SW 1271 (cell line): Measurements from ENCODE around the gene PARP12.

Experiments
- DNase-seq, 2 experiments: peaks; one replicate each; lab custom pipeline; 2025; lab: John Stamatoyannopoulos, UW

The PARP12 gene

DNA sequence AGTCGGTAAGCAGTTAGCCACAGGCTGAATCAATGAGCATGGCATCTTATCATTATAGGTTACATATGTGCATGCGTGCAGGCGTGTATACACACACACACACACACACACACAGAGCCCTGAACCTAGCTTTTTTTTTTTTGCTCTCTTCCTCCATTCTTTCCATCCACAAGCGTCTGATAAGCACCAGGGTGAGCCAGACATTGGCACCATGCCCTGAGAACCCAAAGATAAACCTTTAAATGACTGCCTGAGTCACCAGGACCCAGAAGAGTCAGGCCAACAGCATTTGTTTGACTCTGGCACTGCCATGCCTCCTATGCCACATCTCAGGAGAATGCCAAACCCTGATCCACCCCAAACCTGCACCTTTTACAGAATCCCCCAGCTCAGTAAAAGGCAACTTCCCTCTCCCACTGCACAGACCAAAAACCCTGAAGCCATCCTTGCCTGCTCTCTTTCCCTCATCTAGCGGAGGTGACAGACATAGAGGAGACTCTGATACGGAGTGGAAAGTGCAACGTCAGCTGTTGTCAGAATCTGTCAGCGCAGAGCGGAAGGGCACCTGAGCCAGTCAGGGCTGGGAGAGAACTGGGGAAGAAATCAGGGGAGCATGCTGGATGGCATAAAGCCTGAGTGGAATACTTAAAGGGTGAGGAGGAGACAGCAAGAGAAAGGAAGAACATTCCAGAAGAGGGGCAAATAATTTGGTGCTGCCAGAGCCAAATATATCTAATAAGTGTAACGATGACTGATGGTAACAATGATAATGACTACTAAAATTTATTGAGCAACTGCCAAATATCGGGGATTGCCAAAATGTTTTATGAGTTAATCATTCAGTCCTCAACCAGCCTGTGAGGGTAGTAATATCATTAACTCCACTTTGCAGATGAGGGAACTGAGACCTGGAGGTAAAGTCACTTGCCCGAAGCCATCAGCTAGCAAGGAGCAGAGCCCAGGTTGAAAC lies 3.2 kb downstream of the PARP12 start:
- DNase-seq = peak; percentile 36 to 59

- DNase-seq = no peak
Measured at GRCh38 chr7:140058517-140058916, 4.2 kb downstream of the PARP12 start.

DNA sequence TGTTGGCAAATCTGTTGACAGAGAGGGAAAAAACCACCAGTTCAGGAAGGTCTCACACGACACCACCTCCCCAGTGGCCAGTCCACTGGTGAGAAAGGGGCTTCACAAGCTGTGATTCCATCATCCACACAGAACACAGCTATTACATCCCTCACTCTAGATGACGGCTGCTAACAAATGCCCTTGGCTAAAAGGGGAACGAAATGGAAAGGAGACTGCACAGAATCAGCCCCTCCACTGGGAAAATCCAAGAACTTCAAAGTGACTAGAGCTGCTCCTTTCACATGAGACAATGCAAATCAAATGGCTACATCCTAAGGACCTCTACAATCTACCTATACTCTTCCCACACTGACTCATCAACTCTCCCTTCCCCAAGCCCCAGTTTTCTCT lies 5.6 kb downstream of the PARP12 start:
- DNase-seq = no peak

GRCh38 chr7:140056431-140057142 lies 6.2 kb downstream of the PARP12 start:
- no peak for DNase-seq

- DNase-seq = no peak
Measured at GRCh38 chr7:140055833-140056232, 6.9 kb downstream of the PARP12 start.

DNA sequence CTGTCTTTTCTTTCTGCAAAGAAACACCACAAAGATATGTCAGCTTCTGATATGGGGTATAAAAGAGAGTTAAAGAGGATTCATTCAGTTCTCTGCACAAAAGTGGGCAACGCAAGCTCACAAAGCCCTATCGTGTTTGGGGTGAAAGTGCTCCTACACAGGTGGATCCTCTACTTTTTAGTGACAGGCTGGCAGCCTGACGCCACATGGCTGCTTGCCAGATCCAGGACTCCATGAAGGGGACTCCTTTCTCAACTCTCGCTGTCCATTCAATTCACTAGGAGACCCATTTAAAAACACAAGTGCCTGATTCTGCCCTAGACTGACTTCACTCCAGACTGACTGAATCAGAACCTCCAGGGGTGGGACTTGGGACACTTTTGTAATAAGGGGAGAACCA lies 8.0 kb downstream of the PARP12 start:
- no peak for DNase-seq

GRCh38 chr7:140053812-140054539 lies 8.8 kb downstream of the PARP12 start:
- DNase-seq = no peak

- no peak for DNase-seq
Measured at GRCh38 chr7:140051820-140052219, 10.9 kb downstream of the PARP12 start.

DNA sequence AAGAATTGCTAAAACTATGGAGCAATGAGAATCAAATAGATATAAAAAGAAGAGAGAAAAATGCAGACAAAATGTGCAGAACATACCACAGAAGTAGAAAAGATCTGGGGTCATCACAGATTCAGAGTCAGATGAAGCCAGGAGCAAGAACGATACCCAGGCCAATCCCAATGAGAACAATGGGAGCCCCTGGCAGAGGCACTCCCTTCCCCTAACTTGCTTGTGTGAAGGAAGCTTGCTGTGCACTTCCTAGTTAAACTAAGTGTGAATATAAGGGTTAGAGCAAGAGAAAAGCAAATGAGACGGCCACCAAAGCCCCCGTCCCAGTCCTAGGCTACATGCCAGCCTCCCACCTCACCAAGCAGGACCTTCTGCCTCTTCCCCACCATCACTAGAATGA lies 12.7 kb downstream of the PARP12 start:
- DNase-seq = no peak

- DNase-seq = no peak
Measured at GRCh38 chr7:140049339-140050024, 13.3 kb downstream of the PARP12 start.

- DNase-seq = no peak
Measured at GRCh38 chr7:140048989-140049338, 13.8 kb downstream of the PARP12 start.

DNA sequence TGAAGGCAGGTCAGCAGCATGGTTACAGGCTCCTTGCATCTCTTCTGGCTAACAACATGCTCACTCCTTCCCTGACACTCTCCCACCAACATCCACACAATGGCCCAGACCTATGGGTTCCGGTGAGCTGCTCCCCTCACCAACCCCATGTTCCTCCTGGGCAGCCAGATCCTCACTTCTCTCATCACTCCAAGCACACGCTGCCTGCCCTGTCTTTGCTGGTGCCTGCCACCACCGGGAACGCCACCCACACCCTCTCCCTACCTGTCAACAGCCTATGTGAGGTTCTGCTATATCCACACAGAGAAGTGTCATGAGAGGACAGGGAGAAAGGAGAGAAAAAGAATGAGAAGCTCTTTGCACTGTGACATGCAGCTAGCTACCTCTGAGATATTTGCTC lies 14.6 kb downstream of the PARP12 start:
- DNase-seq = no peak

DNA sequence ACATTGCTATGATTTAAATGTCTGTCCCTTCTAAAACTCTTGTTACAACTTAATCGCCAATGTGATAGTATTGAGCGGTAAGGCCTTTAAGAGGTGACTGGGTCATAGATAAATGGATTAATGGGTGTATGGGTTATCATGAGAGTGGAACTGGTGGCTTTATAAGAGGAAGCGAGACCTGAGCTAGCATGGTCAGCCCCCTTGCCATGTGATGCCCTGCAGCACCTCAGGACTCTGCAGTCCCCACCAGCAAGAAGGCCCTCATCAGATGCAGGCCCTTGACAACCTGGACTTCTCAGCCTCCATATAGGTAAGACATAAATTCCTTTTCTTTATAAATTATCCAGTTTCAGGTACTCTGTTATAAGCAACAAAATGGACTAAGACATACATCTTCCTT lies 15.6 kb downstream of the PARP12 start:
- no peak for DNase-seq

- no peak for DNase-seq
Measured at GRCh38 chr7:140045697-140046096, 17.1 kb downstream of the PARP12 start.

DNA sequence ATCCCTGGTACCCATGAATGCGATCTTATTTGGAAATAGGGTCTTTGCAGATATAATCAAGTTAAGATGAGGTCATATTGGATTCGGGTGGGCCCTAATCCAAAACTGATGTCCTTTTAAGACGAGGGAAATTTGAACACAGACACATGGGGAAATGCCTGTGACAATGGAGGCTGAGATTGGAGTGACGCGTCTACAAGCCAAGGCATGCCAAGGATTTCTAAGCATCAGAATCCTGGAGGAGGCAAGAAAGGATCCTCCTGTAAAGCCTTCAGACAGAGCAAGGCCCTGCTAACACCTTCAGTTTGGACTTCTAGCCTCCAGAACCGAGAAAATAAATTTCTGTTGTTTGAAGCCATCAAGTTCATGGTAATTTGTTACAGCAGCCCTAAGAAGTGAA lies 18.5 kb downstream of the PARP12 start:
- DNase-seq = no peak

GRCh38 chr7:140042386-140042670 lies 20.4 kb downstream of the PARP12 start:
- no peak for DNase-seq

DNA sequence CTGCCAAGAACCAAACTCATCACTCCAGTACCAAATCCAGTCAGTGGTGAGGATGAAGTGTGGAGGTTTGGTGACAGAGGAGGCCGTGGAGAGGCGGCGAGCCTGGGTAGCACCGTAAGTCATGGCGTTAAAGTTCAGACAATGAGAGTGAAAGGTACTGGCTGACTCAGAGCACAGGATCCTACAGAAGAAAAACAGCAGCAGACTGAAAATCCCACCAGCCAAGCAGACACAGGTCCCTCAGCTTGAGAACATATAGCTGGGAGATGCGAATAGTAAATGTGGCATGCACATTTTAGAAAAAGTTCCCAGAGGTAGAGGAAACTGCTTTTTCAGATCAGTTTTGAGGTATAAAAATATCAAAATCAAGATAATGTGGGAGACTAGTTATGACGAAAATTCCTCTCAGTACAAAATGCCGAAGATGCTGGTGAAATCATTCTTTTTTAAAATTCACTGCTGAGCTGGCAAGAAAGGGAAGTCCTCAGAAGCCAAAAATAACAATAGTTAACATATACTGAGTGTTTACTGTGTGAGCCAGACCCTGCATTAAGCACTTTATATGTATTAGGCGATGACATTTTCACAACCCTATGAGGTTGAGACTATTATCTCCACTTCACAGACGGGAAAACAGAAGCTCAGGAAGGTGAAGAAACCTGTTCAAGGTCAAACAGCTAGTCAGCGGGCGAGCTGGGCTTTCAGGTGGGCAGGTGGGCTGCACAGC lies 20.9 kb downstream of the PARP12 start:
- DNase-seq = no peak

DNA sequence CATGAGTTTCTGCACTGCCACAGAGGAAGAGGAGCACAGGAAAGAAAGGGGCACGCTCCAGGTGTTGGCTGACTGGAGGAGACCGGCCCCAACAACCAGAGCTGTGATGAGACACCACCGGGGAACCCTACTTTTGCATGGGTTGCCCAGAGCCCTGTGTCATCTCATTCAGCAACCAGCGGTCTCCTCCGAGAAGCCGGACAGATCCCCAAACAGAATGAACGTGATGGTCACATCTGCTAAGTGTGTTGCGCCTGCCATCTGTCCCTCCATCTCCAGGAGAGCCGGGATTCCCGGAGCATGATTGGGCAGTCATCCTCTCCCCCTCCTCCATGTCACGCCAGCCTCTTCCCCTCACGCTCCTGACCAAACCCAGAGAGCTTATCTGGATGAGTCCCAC lies 22.9 kb downstream of the PARP12 start:
- no peak for DNase-seq

DNA sequence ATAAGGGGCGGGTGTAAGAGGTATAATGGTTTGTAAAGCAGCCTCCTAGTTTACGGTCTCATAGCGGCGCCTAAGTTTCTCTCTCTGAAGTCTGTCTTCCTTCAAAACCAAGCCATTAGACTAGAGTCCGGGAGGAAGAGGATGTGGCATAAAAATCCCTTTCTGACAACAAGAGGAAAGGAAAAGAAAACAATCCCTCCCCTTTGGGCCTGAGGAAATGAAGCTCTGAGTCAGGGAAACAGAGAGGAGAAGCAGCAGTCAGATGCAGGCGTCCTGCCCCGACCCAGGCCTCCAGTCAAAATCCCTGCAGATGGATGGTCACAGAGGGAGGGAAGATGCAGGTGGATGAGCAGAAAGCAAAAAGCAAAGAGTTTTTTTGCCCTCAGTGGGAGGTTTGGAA lies 23.7 kb downstream of the PARP12 start:
- no peak for DNase-seq

DNA sequence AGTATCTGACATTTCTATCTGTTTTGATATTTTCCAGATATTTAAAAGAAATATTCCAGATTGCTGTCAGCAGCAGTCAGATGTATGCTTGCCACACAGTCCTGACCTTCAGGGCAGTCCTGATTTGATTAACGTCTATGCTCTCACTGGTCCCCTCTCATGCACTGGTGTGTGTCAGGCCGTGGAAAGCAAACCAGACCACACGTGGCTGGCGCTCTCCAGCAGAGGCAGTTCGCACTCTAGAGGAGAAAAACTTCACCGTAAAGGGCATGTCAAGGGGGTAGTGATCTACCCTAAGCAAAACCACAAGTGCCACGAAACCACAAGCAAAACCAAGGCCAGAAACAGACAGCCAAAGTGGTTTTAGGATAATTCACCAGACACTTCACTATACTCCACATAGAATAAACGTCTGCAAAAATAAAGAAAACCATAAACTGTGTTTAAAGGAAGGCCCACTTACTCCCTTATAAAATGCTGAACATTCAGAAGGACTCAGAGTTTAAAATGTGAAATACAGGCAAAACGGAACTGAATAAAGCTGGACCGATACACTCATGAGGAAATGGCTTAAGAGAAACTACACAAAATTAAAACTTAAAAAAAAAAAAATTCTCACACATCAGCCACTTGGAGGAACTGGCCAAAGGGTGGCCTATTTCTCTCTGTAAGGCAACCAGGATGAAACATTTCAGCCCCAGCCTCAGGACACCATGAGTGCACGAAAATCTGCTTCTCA lies 26.4 kb downstream of the PARP12 start:
- no peak for DNase-seq
